ENCODE data around the gene ANKZF1.
"Not testable (repeated sequence)": the region's sequence is repeated elsewhere in the genome, so short reads cannot be mapped to it uniquely, and the experiment has no call there.

ANKZF1 gene

DNA sequence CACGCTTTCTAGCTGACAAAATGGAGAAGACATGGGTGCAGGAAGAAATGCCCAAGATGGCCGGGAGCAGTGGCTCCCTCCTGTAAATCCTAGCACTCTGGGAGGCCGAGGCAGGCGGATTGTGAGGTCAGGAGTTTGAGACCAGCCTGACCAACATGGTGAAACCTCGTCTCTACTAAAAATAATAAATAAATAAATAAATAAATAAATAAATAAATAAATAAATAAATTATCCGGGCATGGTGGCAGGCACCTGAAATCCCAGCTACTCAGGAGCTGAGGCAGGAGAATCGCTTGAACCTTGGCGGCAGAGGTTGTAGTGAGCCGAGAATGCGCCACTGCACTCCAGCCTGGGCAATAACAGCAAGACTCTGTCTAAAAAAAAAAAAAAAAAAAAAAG, 29.3 kb downstream of the ANKZF1 start:
- not testable (repeated sequence) for H3K4ac ChIP-seq (ENCODE audit: low read depth in 1 of 2, low read length in 2 of 2); H2AFZ ChIP-seq (ENCODE audit: low read depth, low read length); H2BK15ac ChIP-seq (ENCODE audit: low read depth, poor library complexity, severe bottlenecking); H2AK5ac ChIP-seq (ENCODE audit: low read length, severe bottlenecking); H3K4me2 ChIP-seq (ENCODE audit: low read length, poor library complexity, severe bottlenecking); H2BK5ac ChIP-seq (ENCODE audit: low read depth, low read length, poor library complexity, severe bottlenecking); DNase-seq; H3K18ac ChIP-seq (ENCODE audit: low read depth in 1 of 2, low read length in 2 of 2); H3K9ac ChIP-seq (ENCODE audit: low read length); H3K9me3 ChIP-seq (ENCODE audit: control insufficient read depth, low read length); H3K36me3 ChIP-seq (ENCODE audit: control insufficient read depth in 1 of 2, insufficient read depth in 2 of 2, low read depth in 1 of 2, low read length in 2 of 2); H3K14ac ChIP-seq (ENCODE audit: low read length in 2 of 2); H2BK120ac ChIP-seq (ENCODE audit: low read depth, low read length); H3K4me1 ChIP-seq (ENCODE audit: control insufficient read depth, insufficient read depth, low read depth, low read length); H3K27ac ChIP-seq (ENCODE audit: low read length, poor library complexity, severe bottlenecking); H3K23ac ChIP-seq (ENCODE audit: low read length in 2 of 2); H2BK12ac ChIP-seq (ENCODE audit: low read length in 2 of 2); H3K79me1 ChIP-seq (replicated peaks; ENCODE audit: low read length, poor library complexity, severe bottlenecking); H4K8ac ChIP-seq (ENCODE audit: low read length); H3K4me3 ChIP-seq (ENCODE audit: insufficient read depth in 1 of 2, low read depth in 1 of 2, low read length in 2 of 2); H4K91ac ChIP-seq (ENCODE audit: low read length)
- peaks cover 18 to 28% of the 10 kb centered on the region in 2 experiments for H3K27me3 ChIP-seq (ENCODE audit: control insufficient read depth in 1 of 2, insufficient read depth in 1 of 2, low read length in 2 of 2)
- WGBS: 87% methylated on average over 6 of the region's 10 CpGs

DNA sequence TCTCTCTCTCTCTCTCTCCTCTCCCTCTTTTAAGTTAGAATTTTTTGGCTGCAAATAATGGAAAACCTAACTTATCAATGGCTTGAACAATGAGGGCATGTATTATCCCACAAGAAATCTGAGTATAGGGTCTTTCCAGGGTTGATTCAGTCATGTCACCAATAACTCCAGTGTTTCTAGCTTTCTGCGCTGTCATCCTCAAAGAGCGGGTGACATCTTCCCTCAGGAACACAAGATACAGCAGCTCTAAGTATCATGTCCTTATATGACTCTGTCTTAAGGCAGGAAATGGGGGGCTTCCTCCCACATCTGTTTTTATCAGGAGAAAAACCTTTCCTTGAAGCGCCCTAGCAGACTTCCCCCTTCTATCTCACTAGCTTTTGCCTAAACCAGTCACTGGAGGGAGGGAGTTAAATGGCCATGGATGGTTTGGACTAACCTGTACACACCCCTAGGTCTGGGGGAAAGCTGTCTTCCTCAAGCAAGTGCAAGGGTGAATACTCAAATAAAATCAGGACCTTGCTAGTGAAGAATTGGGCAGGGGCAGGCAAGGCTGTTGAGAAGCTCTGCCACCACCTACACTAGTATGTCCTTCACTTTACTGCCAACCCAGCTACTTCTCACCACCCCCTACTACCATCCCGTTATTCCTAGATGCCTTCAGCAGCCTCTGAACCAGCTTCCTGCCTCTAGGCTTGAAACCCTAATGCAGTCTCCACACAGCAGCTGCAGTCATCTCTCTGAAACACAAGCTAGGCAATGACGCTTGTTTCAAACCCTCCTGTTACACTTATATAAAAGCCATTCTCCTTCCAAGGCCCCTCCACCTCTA, 31.6 kb downstream of the ANKZF1 start:
- H3K36me3 ChIP-seq (ENCODE audit: control insufficient read depth in 1 of 2, insufficient read depth in 2 of 2, low read depth in 1 of 2, low read length in 2 of 2): no peaks in the 10 kb centered on the region
- H2BK15ac ChIP-seq (ENCODE audit: low read depth, poor library complexity, severe bottlenecking): no peak overlapping the region
- H4K8ac ChIP-seq (ENCODE audit: low read length): no peak overlapping the region
- no peaks in the 10 kb centered on the region for H3K9me3 ChIP-seq (ENCODE audit: control insufficient read depth, low read length)
- no peak overlapping the region for H2BK5ac ChIP-seq (ENCODE audit: low read depth, low read length, poor library complexity, severe bottlenecking)
- no peak overlapping the region for H2AFZ ChIP-seq (ENCODE audit: low read depth, low read length)
- H3K14ac ChIP-seq (ENCODE audit: low read length in 2 of 2): no peak overlapping the region
- H3K27ac ChIP-seq (ENCODE audit: low read length, poor library complexity, severe bottlenecking): no peak overlapping the region
- DNase-seq: no peak
- H3K4me3 ChIP-seq (ENCODE audit: insufficient read depth in 1 of 2, low read depth in 1 of 2, low read length in 2 of 2): no peak overlapping the region
- no peak overlapping the region for H2AK5ac ChIP-seq (ENCODE audit: low read length, severe bottlenecking)
- H3K18ac ChIP-seq (ENCODE audit: low read depth in 1 of 2, low read length in 2 of 2): no peak overlapping the region
- H2BK120ac ChIP-seq (ENCODE audit: low read depth, low read length): no peak overlapping the region
- H3K4ac ChIP-seq (ENCODE audit: low read depth in 1 of 2, low read length in 2 of 2): no peak overlapping the region
- no peak overlapping the region for H2BK12ac ChIP-seq (ENCODE audit: low read length in 2 of 2)
- no peak overlapping the region for H3K4me2 ChIP-seq (ENCODE audit: low read length, poor library complexity, severe bottlenecking)
- no peak overlapping the region for H4K91ac ChIP-seq (ENCODE audit: low read length)
- WGBS: 78% methylated on average over 2 of the region's 5 CpGs
- no peaks in the 10 kb centered on the region for H3K4me1 ChIP-seq (ENCODE audit: control insufficient read depth, insufficient read depth, low read depth, low read length)
- no peak overlapping the region for H3K23ac ChIP-seq (ENCODE audit: low read length in 2 of 2)
- H3K9ac ChIP-seq (ENCODE audit: low read length): no peak overlapping the region
- no peaks in the 10 kb centered on the region for H3K79me1 ChIP-seq (replicated peaks; ENCODE audit: low read length, poor library complexity, severe bottlenecking)
- H3K27me3 ChIP-seq (ENCODE audit: control insufficient read depth in 1 of 2, insufficient read depth in 1 of 2, low read length in 2 of 2): peaks cover 15 to 18% of the 10 kb centered on the region in 2 experiments

DNA sequence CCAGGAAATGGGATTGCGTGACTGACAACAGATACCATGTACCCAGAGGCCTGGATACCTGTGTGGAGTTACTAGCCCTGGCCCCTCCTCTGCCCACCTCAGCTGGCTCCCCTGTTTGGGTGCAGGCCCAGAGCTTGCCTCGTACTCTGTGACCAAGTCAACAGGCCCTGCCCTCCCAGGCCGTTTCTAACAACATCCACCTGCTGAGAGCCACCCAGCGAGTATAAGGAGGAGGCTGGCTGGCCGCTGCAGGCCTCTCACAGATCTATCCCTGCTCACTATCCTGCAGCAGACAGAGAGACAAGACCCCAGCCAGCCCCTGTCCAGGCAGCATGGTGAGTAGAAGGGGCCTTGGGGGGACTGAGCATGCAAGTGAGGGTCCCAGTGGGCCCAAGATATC, 36.6 kb downstream of the ANKZF1 start:
- no peak overlapping the region for H2BK120ac ChIP-seq (ENCODE audit: low read depth, low read length)
- peaks cover 7 to 16% of the 10 kb centered on the region in 2 experiments for H3K27me3 ChIP-seq (ENCODE audit: control insufficient read depth in 1 of 2, insufficient read depth in 1 of 2, low read length in 2 of 2)
- H3K4me3 ChIP-seq (ENCODE audit: insufficient read depth in 1 of 2, low read depth in 1 of 2, low read length in 2 of 2): no peak overlapping the region
- H3K14ac ChIP-seq (ENCODE audit: low read length in 2 of 2): no peak overlapping the region
- H3K18ac ChIP-seq (ENCODE audit: low read depth in 1 of 2, low read length in 2 of 2): no peak overlapping the region
- peak overlapping the region; percentile 33 for H2BK15ac ChIP-seq (ENCODE audit: low read depth, poor library complexity, severe bottlenecking)
- no peak overlapping the region for H3K27ac ChIP-seq (ENCODE audit: low read length, poor library complexity, severe bottlenecking)
- no peak overlapping the region for H2AFZ ChIP-seq (ENCODE audit: low read depth, low read length)
- H3K36me3 ChIP-seq (ENCODE audit: control insufficient read depth in 1 of 2, insufficient read depth in 2 of 2, low read depth in 1 of 2, low read length in 2 of 2): no peaks in the 10 kb centered on the region
- H3K9me3 ChIP-seq (ENCODE audit: control insufficient read depth, low read length): no peaks in the 10 kb centered on the region
- H3K4me2 ChIP-seq (ENCODE audit: low read length, poor library complexity, severe bottlenecking): no peak overlapping the region
- no peak for DNase-seq
- no peak overlapping the region for H2BK12ac ChIP-seq (ENCODE audit: low read length in 2 of 2)
- no peaks in the 10 kb centered on the region for H3K79me1 ChIP-seq (replicated peaks; ENCODE audit: low read length, poor library complexity, severe bottlenecking)
- H2AK5ac ChIP-seq (ENCODE audit: low read length, severe bottlenecking): no peak overlapping the region
- no peak overlapping the region for H2BK5ac ChIP-seq (ENCODE audit: low read depth, low read length, poor library complexity, severe bottlenecking)
- H4K91ac ChIP-seq (ENCODE audit: low read length): no peak overlapping the region
- peaks cover 8% of the 10 kb centered on the region for H3K4me1 ChIP-seq (ENCODE audit: control insufficient read depth, insufficient read depth, low read depth, low read length)
- no peak overlapping the region for H4K8ac ChIP-seq (ENCODE audit: low read length)
- no peak overlapping the region for H3K4ac ChIP-seq (ENCODE audit: low read depth in 1 of 2, low read length in 2 of 2)
- WGBS: 41% methylated on average over 3 of the region's 5 CpGs
- no peak overlapping the region for H3K23ac ChIP-seq (ENCODE audit: low read length in 2 of 2)
- H3K9ac ChIP-seq (ENCODE audit: low read length): no peak overlapping the region

GRCh38 chr2:219266886-219267285, 37.3 kb downstream of the ANKZF1 start:
- Histone ChIP-seq H3K9me3 (ENCODE audit: control insufficient read depth, low read length) (no peaks in the 10 kb centered on the region), H3K4me2 (ENCODE audit: low read length, poor library complexity, severe bottlenecking) (no peak overlapping the region), H4K8ac (ENCODE audit: low read length) (no peak overlapping the region), H2BK15ac (ENCODE audit: low read depth, poor library complexity, severe bottlenecking) (no peak overlapping the region), H3K4ac (ENCODE audit: low read depth in 1 of 2, low read length in 2 of 2) (no peak overlapping the region), H3K4me3 (ENCODE audit: insufficient read depth in 1 of 2, low read depth in 1 of 2, low read length in 2 of 2) (no peak overlapping the region), H2AK5ac (ENCODE audit: low read length, severe bottlenecking) (no peak overlapping the region), H2BK120ac (ENCODE audit: low read depth, low read length) (no peak overlapping the region), H3K36me3 (ENCODE audit: control insufficient read depth in 1 of 2, insufficient read depth in 2 of 2, low read depth in 1 of 2, low read length in 2 of 2) (no peaks in the 10 kb centered on the region), H2BK5ac (ENCODE audit: low read depth, low read length, poor library complexity, severe bottlenecking) (no peak overlapping the region), H3K27me3 (ENCODE audit: control insufficient read depth in 1 of 2, insufficient read depth in 1 of 2, low read length in 2 of 2) (peaks cover 3 to 11% of the 10 kb centered on the region in 2 experiments), H3K23ac (ENCODE audit: low read length in 2 of 2) (no peak overlapping the region), H2BK12ac (ENCODE audit: low read length in 2 of 2) (no peak overlapping the region), H3K27ac (ENCODE audit: low read length, poor library complexity, severe bottlenecking) (no peak overlapping the region), H3K9ac (ENCODE audit: low read length) (no peak overlapping the region), H3K14ac (ENCODE audit: low read length in 2 of 2) (no peak overlapping the region), H3K4me1 (ENCODE audit: control insufficient read depth, insufficient read depth, low read depth, low read length) (peaks cover 11% of the 10 kb centered on the region), H2AFZ (ENCODE audit: low read depth, low read length) (no peak overlapping the region), H3K18ac (ENCODE audit: low read depth in 1 of 2, low read length in 2 of 2) (no peak overlapping the region), H3K79me1 (replicated peaks; ENCODE audit: low read length, poor library complexity, severe bottlenecking) (no peaks in the 10 kb centered on the region), H4K91ac (ENCODE audit: low read length) (no peak overlapping the region)
- no peak for DNase-seq
- no CpG with 5 or more reads among the region's 1 CpG for WGBS
